HG03060 (cell line): ENCODE results near the gene TMEM156.
"Not testable (repeated sequence)": the region's sequence is repeated elsewhere in the genome, so short reads cannot be mapped to it uniquely, and the experiment has no call there.

ENCODE experiments used
- ATAC-seq: cut with Tn5 transposase; IDR thresholded peaks from one replicate; pipeline ENCODE4 v1.9.1; 2021; ENCODE audit warnings: low read depth, moderate number of reproducible peaks; ENCODE audit not compliant: unreplicated experiment

TMEM156 gene

GRCh38 chr4:39002058-39002457, 30.2 kb downstream of the TMEM156 start:
- ATAC-seq, result not testable (repeated sequence)

GRCh38 chr4:38995660-38996005, 36.6 kb downstream of the TMEM156 start:
- ATAC-seq, result no peak

DNA sequence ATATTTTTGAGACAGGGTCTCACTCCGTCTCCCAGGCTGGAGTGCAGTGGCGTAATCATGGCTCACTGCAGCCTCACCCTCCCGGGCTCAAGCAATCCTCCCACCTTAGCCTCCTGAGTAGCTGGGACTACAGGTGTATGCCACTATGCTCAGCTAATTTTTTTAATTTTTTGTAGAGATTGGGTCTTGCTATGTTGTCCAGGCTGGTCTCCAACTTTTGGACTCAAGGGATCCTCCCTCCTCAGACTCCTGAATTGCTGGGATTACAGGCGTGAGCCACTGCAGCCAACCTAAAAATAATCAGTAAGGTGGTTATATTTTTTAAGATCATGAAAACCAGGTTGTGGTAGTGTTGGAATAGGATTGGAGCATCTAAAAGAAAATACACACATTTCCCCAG, 38.1 kb downstream of the TMEM156 start:
- no peak for ATAC-seq

GRCh38 chr4:38993683-38994082, 38.5 kb downstream of the TMEM156 start:
- no peak for ATAC-seq

DNA sequence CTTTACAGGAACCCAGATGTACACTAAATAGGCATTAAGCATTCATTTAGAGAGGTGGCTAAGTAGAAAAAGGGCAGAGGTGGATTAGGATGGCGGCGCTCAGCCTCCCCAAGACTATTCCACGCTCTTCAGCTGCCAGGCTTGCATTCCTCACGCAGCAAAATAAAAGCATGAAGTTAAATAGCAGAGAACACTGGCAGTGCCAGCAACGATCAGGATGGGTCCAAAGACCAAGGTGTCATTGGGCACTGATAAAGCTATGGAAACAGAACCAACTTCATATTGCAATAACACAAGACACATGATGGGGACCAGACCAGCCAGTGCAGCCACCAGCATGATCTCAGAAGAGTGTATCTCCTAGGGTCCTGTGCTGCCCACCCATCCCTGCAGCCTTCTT, 42.0 kb downstream of the TMEM156 start:
- ATAC-seq, result no peak

GRCh38 chr4:38989487-38989886, 42.7 kb downstream of the TMEM156 start:
- ATAC-seq, result no peak

- not testable (repeated sequence) for ATAC-seq
Measured at GRCh38 chr4:38988353-38988752, 43.9 kb downstream of the TMEM156 start.

- ATAC-seq, result no peak
Measured at GRCh38 chr4:38987491-38987890, 44.7 kb downstream of the TMEM156 start.

- ATAC-seq, result no peak
Measured at GRCh38 chr4:38985410-38986100, 46.7 kb downstream of the TMEM156 start.

- no peak for ATAC-seq
Measured at GRCh38 chr4:38983787-38984598, 48.2 kb downstream of the TMEM156 start.

GRCh38 chr4:38983291-38983690, 48.9 kb downstream of the TMEM156 start:
- ATAC-seq, result no peak

GRCh38 chr4:38982361-38983095, 49.7 kb downstream of the TMEM156 start:
- no peak for ATAC-seq

GRCh38 chr4:38980903-38981676, 51.1 kb downstream of the TMEM156 start:
- ATAC-seq, result no peak

DNA sequence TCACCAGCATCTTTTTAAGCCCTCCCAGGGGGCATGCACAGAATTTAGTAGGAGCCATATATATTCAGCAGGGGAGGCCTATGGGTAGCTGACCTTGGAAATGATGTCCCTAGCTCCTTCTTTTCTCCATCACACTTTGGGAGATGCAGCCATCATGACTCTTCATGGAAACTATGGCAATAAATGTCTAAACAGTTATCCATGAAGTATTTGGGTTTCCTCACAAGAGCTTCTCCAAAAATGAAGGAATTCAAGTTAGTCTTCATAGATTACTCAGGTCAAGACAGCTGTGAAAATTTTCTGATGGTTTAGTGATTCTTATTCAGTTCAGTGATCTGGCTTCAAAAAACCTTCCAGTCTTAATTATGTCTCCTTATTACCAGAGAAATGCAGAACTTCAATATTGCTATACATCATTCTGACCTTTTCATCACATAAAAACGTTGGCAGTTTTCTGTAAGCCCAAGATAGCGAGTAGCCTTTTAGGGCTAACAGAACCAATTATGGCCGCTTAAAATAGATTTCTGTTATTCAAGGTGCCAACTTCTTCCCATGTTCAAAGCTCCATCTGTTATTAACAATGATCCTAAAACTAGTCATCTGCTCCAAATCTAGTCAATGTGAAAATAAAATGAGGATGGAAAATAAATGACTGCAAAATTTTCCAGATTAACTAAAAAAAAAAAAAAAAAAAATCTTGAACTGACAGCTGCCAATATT, 52.5 kb downstream of the TMEM156 start:
- no peak for ATAC-seq

DNA sequence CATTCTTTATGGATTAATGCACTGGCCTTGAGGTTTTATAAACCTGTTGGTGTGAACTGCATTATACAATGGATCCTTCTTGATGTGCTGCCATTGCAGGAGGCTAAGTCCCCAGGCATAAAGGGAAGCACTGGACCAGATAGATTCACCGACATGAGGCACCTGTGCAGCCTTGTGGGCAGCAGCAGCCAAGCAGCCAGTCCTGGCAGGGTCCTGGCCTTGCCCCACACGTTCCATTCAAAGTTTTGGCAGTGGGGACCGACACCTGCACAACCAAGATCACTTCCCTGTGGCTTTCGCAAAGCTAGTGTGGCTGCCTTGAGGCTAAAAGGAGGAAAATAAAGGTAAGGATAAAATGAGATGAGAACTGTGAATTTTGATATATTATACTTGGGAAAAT, 53.1 kb downstream of the TMEM156 start:
- no peak for ATAC-seq

DNA sequence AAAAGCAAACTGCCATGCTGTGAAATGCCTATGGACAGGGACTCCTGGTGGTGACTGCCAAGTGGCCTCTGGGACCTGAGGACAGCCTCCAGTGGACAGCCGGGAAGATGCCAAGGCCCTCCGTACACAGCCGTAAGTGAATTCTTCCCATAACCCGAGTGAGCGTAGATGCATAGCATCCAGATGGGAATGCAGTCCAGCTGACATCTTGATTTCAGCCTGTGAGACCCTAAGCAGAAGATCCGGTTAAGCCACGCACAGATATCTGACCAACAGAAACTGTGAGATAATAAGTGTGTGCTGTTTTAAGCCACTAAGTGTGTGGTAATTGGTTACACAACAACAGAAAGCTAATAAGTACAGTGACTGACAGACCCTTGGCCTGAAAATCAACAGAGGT, 55.9 kb downstream of the TMEM156 start:
- ATAC-seq, result no peak

- ATAC-seq, result no peak
Measured at GRCh38 chr4:38968668-38969067, 63.5 kb downstream of the TMEM156 start.

DNA sequence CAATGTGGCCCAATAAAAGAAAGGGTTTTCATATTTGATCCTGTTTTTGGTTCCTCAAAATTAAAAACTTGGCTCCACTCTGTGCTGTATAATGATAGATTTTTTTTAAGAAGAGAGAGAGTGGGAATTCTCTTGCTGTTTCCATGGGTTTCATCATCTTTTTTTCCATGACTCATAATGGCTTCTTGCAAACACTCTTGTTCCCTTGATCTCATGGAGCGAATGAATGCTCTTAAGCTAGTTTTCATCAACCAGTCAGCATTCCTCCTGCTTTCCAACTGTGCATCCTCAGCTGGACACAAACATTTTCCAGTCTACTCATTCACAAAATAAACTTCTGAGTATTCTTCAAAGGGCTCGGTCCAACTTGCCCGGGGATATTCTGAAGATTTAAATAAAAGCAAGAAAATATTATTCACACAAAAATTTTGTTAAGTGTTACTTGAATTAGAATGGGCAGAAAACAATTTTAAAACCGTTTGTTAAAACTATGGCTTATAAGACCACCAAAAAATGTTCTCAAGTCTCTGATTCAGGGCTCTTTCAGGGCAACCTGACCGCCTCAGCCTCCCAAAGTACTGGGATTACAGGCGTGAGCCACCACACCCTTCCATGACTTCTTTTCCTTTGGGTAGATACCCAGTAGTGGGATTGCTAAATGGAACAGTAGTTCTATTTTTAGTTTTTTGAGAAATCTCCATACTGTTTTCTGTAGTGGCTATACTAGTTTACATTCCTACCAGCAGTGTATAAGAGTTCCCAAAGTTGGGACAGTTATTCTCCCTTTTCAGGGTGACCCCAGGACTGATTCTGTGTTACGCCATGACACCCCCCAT, 64.7 kb downstream of the TMEM156 start:
- ATAC-seq, result no peak

DNA sequence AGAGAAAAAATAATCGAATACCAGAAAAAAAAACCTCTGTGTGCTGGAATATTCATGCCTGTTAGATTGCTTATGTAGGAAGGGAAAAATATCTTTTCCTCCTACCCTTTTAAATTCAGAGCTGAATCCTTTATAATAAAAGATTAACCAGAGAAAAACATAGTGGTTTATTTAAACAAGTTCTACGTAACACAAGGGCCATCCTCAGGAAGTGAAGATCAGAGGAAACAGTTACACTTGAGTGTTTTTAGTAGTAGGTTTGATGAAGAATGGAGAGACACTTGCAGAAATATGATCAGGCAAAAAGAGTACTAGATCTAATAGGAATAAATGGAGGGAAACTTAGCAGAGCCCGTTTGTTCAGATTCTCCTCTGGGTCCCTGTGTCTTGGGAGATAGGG, 66.3 kb downstream of the TMEM156 start:
- ATAC-seq, result no peak
